ENCODE results near the gene DSTN.
A peak's percentile ranks its signal among the peaks of the same experiment; 100 is the strongest.

DSTN gene

GRCh38 chr20:17568972-17569521 lies 828 bp upstream of the DSTN start:
- CTCF ChIA-PET = no interaction called here
- no peak for TF ChIP-seq BHLHE40 (IDR thresholded peaks at IDR 0.05; ENCODE audit: borderline replicate concordance)
- no peak for TF ChIP-seq HDGF (IDR thresholded peaks at IDR 0.05; ENCODE audit: borderline replicate concordance)
- TF ChIP-seq TARDBP (IDR thresholded peaks at IDR 0.05) = no peak
- no peak for TF ChIP-seq CTBP1 (IDR thresholded peaks at IDR 0.05; ENCODE audit: borderline replicate concordance)
- peak; percentile 82; the same call in 1 of the 2 replicates for TF ChIP-seq ARNT (IDR thresholded peaks at IDR 0.05)
- no peak for TF ChIP-seq FOXM1 (IDR thresholded peaks at IDR 0.05; ENCODE audit: borderline replicate concordance)
- no peak for TF ChIP-seq ELF4 (IDR thresholded peaks at IDR 0.05)
- peak; percentile 34; the same call in 1 of the 2 replicates for TF ChIP-seq L3MBTL2 (conservative IDR thresholded peaks at IDR 0.05)
- TF ChIP-seq FOXA1 (IDR thresholded peaks at IDR 0.05) = no peak
- no peak for TF ChIP-seq SP1 (IDR thresholded peaks at IDR 0.05)
- TF ChIP-seq FOXK2 (IDR thresholded peaks at IDR 0.05) = no peak
- no peak for TF ChIP-seq ZNF384 (IDR thresholded peaks at IDR 0.05)
- TF ChIP-seq NFRKB (IDR thresholded peaks at IDR 0.05) = no peak
- peak; percentile 67 for DNase-seq (ENCODE audit: extremely low spot score)
- POLR2A ChIA-PET = interaction anchor here (0.7 to 1.0 kb wide), 2 partner anchors 11 to 33 kb away, joined by 3 read pairs; no protein-coding TSS in a partner anchor

GRCh38 chr20:17570347-17571152 lies 675 bp downstream of the DSTN start:
- DNase-seq (ENCODE audit: extremely low spot score) = peak; percentile 41
- TF ChIP-seq TARDBP (IDR thresholded peaks at IDR 0.05) = no peak
- no peak for TF ChIP-seq ARNT (IDR thresholded peaks at IDR 0.05)
- TF ChIP-seq ZNF384 (IDR thresholded peaks at IDR 0.05) = peak; percentile 40
- TF ChIP-seq PKNOX1 (IDR thresholded peaks at IDR 0.05) = peak; percentile 72
- TF ChIP-seq BHLHE40 (IDR thresholded peaks at IDR 0.05; ENCODE audit: borderline replicate concordance) = no peak
- CTCF ChIA-PET = interaction anchor here (0.6 to 1.4 kb wide), 7 partner anchors 9 to 77 kb away, joined by 3 to 6 read pairs (median 3); no protein-coding TSS in a partner anchor
- POLR2A ChIA-PET = interaction anchor here (0.7 to 2.0 kb wide), 20 partner anchors 10 to 388 kb away, joined by 3 to 16 read pairs (median 4); partner anchors contain the start of genes BFSP1 and RRBP1

- CTCF ChIA-PET = interaction anchor here (0.9 to 1.4 kb wide), 3 partner anchors 10 to 34 kb away, joined by 3 to 6 read pairs (median 3); no protein-coding TSS in a partner anchor
- DNase-seq (ENCODE audit: extremely low spot score) = no peak
- POLR2A ChIA-PET = interaction anchor here (0.7 to 2.0 kb wide), 6 partner anchors 19 to 111 kb away, joined by 3 to 16 read pairs (median 3); partner anchors contain the start of genes BFSP1 and RRBP1
- TF ChIP-seq FOXM1 (IDR thresholded peaks at IDR 0.05; ENCODE audit: borderline replicate concordance) = no peak
- no peak for TF ChIP-seq HDGF (IDR thresholded peaks at IDR 0.05; ENCODE audit: borderline replicate concordance)
- no peak for TF ChIP-seq ELF4 (IDR thresholded peaks at IDR 0.05)
- TF ChIP-seq FOXA1 (IDR thresholded peaks at IDR 0.05) = no peak
- no peak for TF ChIP-seq PKNOX1 (IDR thresholded peaks at IDR 0.05)
Measured at GRCh38 chr20:17571153-17571527, 1.3 kb downstream of the DSTN start.

- ChIA-PET POLR2A (interaction anchor here (0.7 kb wide), 1 partner anchor 18 kb away, joined by 3 read pairs; no protein-coding TSS in a partner anchor), CTCF (no interaction called here)
- no peak for DNase-seq (ENCODE audit: extremely low spot score)
- TF ChIP-seq SUZ12 (IDR thresholded peaks at IDR 0.05) (no peak), PKNOX1 (IDR thresholded peaks at IDR 0.05) (no peak), HDGF (IDR thresholded peaks at IDR 0.05; ENCODE audit: borderline replicate concordance) (no peak), FOXA1 (IDR thresholded peaks at IDR 0.05) (no peak), SP1 (IDR thresholded peaks at IDR 0.05) (no peak), FOXM1 (IDR thresholded peaks at IDR 0.05; ENCODE audit: borderline replicate concordance) (no peak), ZNF384 (IDR thresholded peaks at IDR 0.05) (no peak), FOXK2 (IDR thresholded peaks at IDR 0.05) (no peak), NFRKB (IDR thresholded peaks at IDR 0.05) (no peak), ELF4 (IDR thresholded peaks at IDR 0.05) (no peak), L3MBTL2 (conservative IDR thresholded peaks at IDR 0.05) (no peak), CTBP1 (IDR thresholded peaks at IDR 0.05; ENCODE audit: borderline replicate concordance) (no peak), BHLHE40 (IDR thresholded peaks at IDR 0.05; ENCODE audit: borderline replicate concordance) (no peak), TARDBP (IDR thresholded peaks at IDR 0.05) (no peak)
Measured at GRCh38 chr20:17572034-17572638, 2.3 kb downstream of the DSTN start.

- no peak for DNase-seq (ENCODE audit: extremely low spot score)
- CTCF ChIA-PET = no interaction called here
- POLR2A ChIA-PET = interaction anchor here (1.4 to 1.5 kb wide), 2 partner anchors 37 to 396 kb away, joined by 3 read pairs; partner anchors contain the start of gene MGME1
- TF ChIP-seq NFRKB (IDR thresholded peaks at IDR 0.05) = no peak
- no peak for TF ChIP-seq ARNT (IDR thresholded peaks at IDR 0.05)
- TF ChIP-seq FOXM1 (IDR thresholded peaks at IDR 0.05; ENCODE audit: borderline replicate concordance) = no peak
- TF ChIP-seq HDGF (IDR thresholded peaks at IDR 0.05; ENCODE audit: borderline replicate concordance) = no peak
- no peak for TF ChIP-seq SP1 (IDR thresholded peaks at IDR 0.05)
- TF ChIP-seq CTBP1 (IDR thresholded peaks at IDR 0.05; ENCODE audit: borderline replicate concordance) = no peak
- no peak for TF ChIP-seq LEF1 (IDR thresholded peaks at IDR 0.05; ENCODE audit: borderline replicate concordance)
- TF ChIP-seq FOXK2 (IDR thresholded peaks at IDR 0.05) = no peak
Measured at GRCh38 chr20:17573463-17573862, 3.6 kb downstream of the DSTN start.
